ENCODE data around the gene TRRAP. TPM values are rescaled to one million over a fixed set of nuclear protein-coding genes. Genes with fewer than 3 reads are reported as not detected.

The TRRAP gene
- total and polyA plus RNA-seq, 2 of the 8 experiments (the other 6 are each of a cell fraction or from before 2014, with no cell fraction given): 21.7 to 48.6 TPM

DNA sequence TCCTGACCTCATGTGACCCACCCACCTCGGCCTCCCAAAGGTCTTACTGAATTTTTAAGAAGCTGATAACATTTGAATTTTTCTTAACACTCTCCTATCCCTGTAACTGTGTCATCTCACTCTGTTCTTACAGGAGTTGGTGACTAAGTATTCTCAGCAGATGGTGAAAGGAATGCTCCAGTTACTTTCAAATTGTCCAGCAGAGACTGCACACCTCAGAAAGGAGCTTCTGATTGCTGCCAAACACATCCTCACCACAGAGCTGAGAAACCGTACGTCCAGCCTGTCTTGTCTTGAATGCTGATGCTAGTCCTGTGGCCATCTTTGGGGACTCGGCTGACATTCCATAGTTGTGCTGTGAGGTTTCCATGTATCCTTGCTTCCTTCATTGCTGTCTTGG lies 24.9 kb downstream of the TRRAP start:
- Histone ChIP-seq H3K4me3 (ENCODE audit: extremely low read depth in 1 of 4, insufficient read depth in 2 of 4, low read depth in 3 of 4, low read length in 4 of 4) (no peak overlapping the region), H4K20me1 (replicated peaks in 1 of 2; ENCODE audit: control insufficient read depth in 1 of 2, insufficient read depth in 2 of 2, low read length in 2 of 2) (no peaks in the 10 kb centered on the region), H3K23me2 (ENCODE audit: low read depth, low read length) (no peaks in the 10 kb centered on the region), H4K91ac (replicated peaks; ENCODE audit: insufficient read length, low read length) (no peak overlapping the region), H3K79me2 (ENCODE audit: control insufficient read depth in 1 of 2, insufficient read depth in 2 of 2, low read length in 2 of 2) (no peaks in the 10 kb centered on the region), H3K18ac (ENCODE audit: extremely low read depth, low read length) (no peak overlapping the region), H3K4me1 (replicated peaks in 1 of 4; ENCODE audit: control insufficient read depth in 3 of 4, insufficient read depth in 4 of 4, low read length in 3 of 4) (no peaks in the 10 kb centered on the region), H3K36me3 (ENCODE audit: control insufficient read depth in 2 of 4, insufficient read depth in 4 of 4, low read length in 3 of 4) (peaks cover 41 to 94% (median 80%) of the 10 kb centered on the region in 4 experiments), H2AK5ac (ENCODE audit: low read depth, low read length) (no peak overlapping the region), H2BK15ac (ENCODE audit: low read length) (no peak overlapping the region), H3K56ac (replicated peaks; ENCODE audit: insufficient read length, low read depth, low read length) (no peak overlapping the region), H4K8ac (ENCODE audit: extremely low read depth, insufficient read depth, low read length) (no peak overlapping the region), H3K27me3 (replicated peaks in 1 of 4; ENCODE audit: control insufficient read depth in 3 of 4, extremely low read depth in 1 of 4, insufficient read depth in 3 of 4, low read length in 3 of 4) (no peaks in the 10 kb centered on the region), H3K4me2 (ENCODE audit: insufficient read depth in 1 of 2, low read depth in 2 of 2, low read length in 2 of 2) (no peak overlapping the region), H2AFZ (ENCODE audit: low read length) (no peak overlapping the region), H2BK12ac (ENCODE audit: low read depth, low read length) (no peak overlapping the region), H2BK20ac (ENCODE audit: low read length) (no peak overlapping the region), H2BK120ac (replicated peaks; ENCODE audit: low read depth, low read length) (no peak overlapping the region), H3K79me1 (ENCODE audit: low read depth, low read length) (no peaks in the 10 kb centered on the region; the same call in 1 of the 2 replicates), H3K23ac (ENCODE audit: insufficient read length) (no peak overlapping the region), H3K4ac (replicated peaks; ENCODE audit: insufficient read length, low read depth, low read length) (no peak overlapping the region), H2BK5ac (ENCODE audit: low read depth, low read length) (no peak overlapping the region), H3K9me3 (ENCODE audit: insufficient read depth in 2 of 2, low read depth in 1 of 2, low read length in 1 of 2) (peaks cover 0 to 4% of the 10 kb centered on the region in 2 experiments; a peak in 2 of 4 replicates), H3K27ac (ENCODE audit: low read depth, low read length) (no peak overlapping the region), H3K9ac (replicated peaks in 1 of 4; ENCODE audit: extremely low read depth in 1 of 4, low read depth in 3 of 4, low read length in 3 of 4) (no peak overlapping the region), H4K5ac (ENCODE audit: insufficient read length, low read depth, low read length) (no peak overlapping the region), H3K14ac (ENCODE audit: insufficient read length) (no peak overlapping the region)
- ChIA-PET CTCF (ENCODE audit: partially characterized antibody) (interaction anchor here (1.3 kb wide), 1 partner anchor 25 kb away, joined by 4 read pairs; the partner anchor contains the start of gene TRRAP), POLR2A (ENCODE audit: partially characterized antibody) (interaction anchor here (0.7 to 1.0 kb wide), 2 partner anchors 16 to 20 kb away, joined by 3 read pairs; no protein-coding TSS in a partner anchor)
- no peak for FAIRE-seq
- DNase-seq (ENCODE audit: low read depth in 1 of 2, low spot score in 2 of 2): no peak
- TF ChIP-seq EGR1 (IDR thresholded peaks at IDR 0.05; ENCODE audit: borderline replicate concordance, low read depth, low read length) (no peak), NRF1 (IDR thresholded peaks at IDR 0.05; ENCODE audit: low read depth, low read length) (no peak), RXRA (IDR thresholded peaks at IDR 0.05; ENCODE audit: insufficient read depth, low read depth, low read length) (no peak), TAF7 (optimal IDR thresholded peaks at IDR 0.05; ENCODE audit: borderline replicate concordance, low read depth, low read length) (no peak), JUN (IDR thresholded peaks at IDR 0.05; ENCODE audit: low read depth, low read length) (no peak), CBX8 (IDR thresholded peaks at IDR 0.05; ENCODE audit: borderline replicate concordance, low read depth, low read length) (no peak), POLR2AphosphoS5 (IDR thresholded peaks at IDR 0.05; ENCODE audit: low read depth, low read length) (no peak), KDM4A (IDR thresholded peaks at IDR 0.05; ENCODE audit: low read depth, low read length, severe bottlenecking) (no peak)
- 91% methylated on average over 4 of the region's 4 CpGs; no CpG with 5 or more reads in 1 of the 2 experiments for WGBS, 2 experiments (ENCODE audit: extremely low coverage in 1 of 2, insufficient coverage in 1 of 2, insufficient read length in 1 of 2, insufficient replicate concordance in 2 of 2, low coverage in 1 of 2, low lambda C conversion rate in 2 of 2, missing lambda C conversion rate in 1 of 2)

Measured in H1 (cell line).